ENCODE results near the gene UNCX.

Gene UNCX

GRCh38 chr7:1251796-1252539, 19.3 kb downstream of the UNCX start:
- Histone ChIP-seq H2AFZ (ENCODE audit: low read length) (no peak overlapping the region), H3K4me2 (ENCODE audit: low read depth, low read length, poor library complexity, severe bottlenecking) (no peak overlapping the region), H3K36me3 (ENCODE audit: insufficient read depth, low read length) (no peaks in the 10 kb centered on the region), H3K27me3 (ENCODE audit: insufficient read depth, low read length, poor library complexity, severe bottlenecking) (no peaks in the 10 kb centered on the region), H3K79me2 (ENCODE audit: insufficient read depth, low read length) (no peaks in the 10 kb centered on the region), H3K9me2 (replicated peaks; ENCODE audit: low read depth, low read length) (no peaks in the 10 kb centered on the region), H4K20me1 (ENCODE audit: insufficient read depth, low read length, poor library complexity, severe bottlenecking) (no peaks in the 10 kb centered on the region), H3K4me1 (ENCODE audit: insufficient read depth, low read length, poor library complexity, severe bottlenecking) (no peaks in the 10 kb centered on the region), H3F3A (ENCODE audit: low read depth) (no peaks in the 10 kb centered on the region), H3K4me3 (ENCODE audit: low read length, poor library complexity, severe bottlenecking) (no peak overlapping the region), H3K9me3 (ENCODE audit: insufficient read depth, low read depth, low read length) (no peaks in the 10 kb centered on the region), H3K9ac (ENCODE audit: low read depth, low read length, poor library complexity, severe bottlenecking) (no peak overlapping the region)
- TF ChIP-seq CTCF (conservative IDR thresholded peaks at IDR 0.05; ENCODE audit: low read length) (no peak), EZH2phosphoT487 (IDR thresholded peaks at IDR 0.05; ENCODE audit: borderline replicate concordance) (no peak)

- Histone ChIP-seq H3K79me2 (ENCODE audit: insufficient read depth, low read length) (no peaks in the 10 kb centered on the region), H3K9me3 (ENCODE audit: insufficient read depth, low read depth, low read length) (no peaks in the 10 kb centered on the region), H3K9ac (ENCODE audit: low read depth, low read length, poor library complexity, severe bottlenecking) (no peak overlapping the region), H3K9me2 (replicated peaks; ENCODE audit: low read depth, low read length) (no peaks in the 10 kb centered on the region), H3K4me1 (ENCODE audit: insufficient read depth, low read length, poor library complexity, severe bottlenecking) (no peaks in the 10 kb centered on the region), H3K4me3 (ENCODE audit: low read length, poor library complexity, severe bottlenecking) (no peak overlapping the region), H3K36me3 (ENCODE audit: insufficient read depth, low read length) (no peaks in the 10 kb centered on the region), H4K20me1 (ENCODE audit: insufficient read depth, low read length, poor library complexity, severe bottlenecking) (no peaks in the 10 kb centered on the region), H3K27me3 (ENCODE audit: insufficient read depth, low read length, poor library complexity, severe bottlenecking) (no peaks in the 10 kb centered on the region), H3F3A (ENCODE audit: low read depth) (no peaks in the 10 kb centered on the region), H2AFZ (ENCODE audit: low read length) (no peak overlapping the region), H3K4me2 (ENCODE audit: low read depth, low read length, poor library complexity, severe bottlenecking) (no peak overlapping the region)
- TF ChIP-seq CTCF (conservative IDR thresholded peaks at IDR 0.05; ENCODE audit: low read length) (no peak), EZH2phosphoT487 (IDR thresholded peaks at IDR 0.05; ENCODE audit: borderline replicate concordance) (no peak)
These were observed 19.9 kb downstream of the UNCX start for GRCh38 chr7:1252540-1253090.

GRCh38 chr7:1253681-1254181, 21.1 kb downstream of the UNCX start:
- Histone ChIP-seq H3K4me1 (ENCODE audit: insufficient read depth, low read length, poor library complexity, severe bottlenecking) (no peaks in the 10 kb centered on the region), H2AFZ (ENCODE audit: low read length) (no peak overlapping the region), H3K4me3 (ENCODE audit: low read length, poor library complexity, severe bottlenecking) (no peak overlapping the region), H3K4me2 (ENCODE audit: low read depth, low read length, poor library complexity, severe bottlenecking) (no peak overlapping the region), H3K9ac (ENCODE audit: low read depth, low read length, poor library complexity, severe bottlenecking) (no peak overlapping the region), H3K36me3 (ENCODE audit: insufficient read depth, low read length) (no peaks in the 10 kb centered on the region), H3F3A (ENCODE audit: low read depth) (no peaks in the 10 kb centered on the region), H3K9me3 (ENCODE audit: insufficient read depth, low read depth, low read length) (no peaks in the 10 kb centered on the region), H3K79me2 (ENCODE audit: insufficient read depth, low read length) (no peaks in the 10 kb centered on the region), H3K9me2 (replicated peaks; ENCODE audit: low read depth, low read length) (no peaks in the 10 kb centered on the region), H3K27me3 (ENCODE audit: insufficient read depth, low read length, poor library complexity, severe bottlenecking) (no peaks in the 10 kb centered on the region), H4K20me1 (ENCODE audit: insufficient read depth, low read length, poor library complexity, severe bottlenecking) (no peaks in the 10 kb centered on the region)
- TF ChIP-seq EZH2phosphoT487 (IDR thresholded peaks at IDR 0.05; ENCODE audit: borderline replicate concordance) = no peak
